ENCODE results near the gene SYT9.

Gene SYT9

GRCh38 chr11:7376386-7376785 lies 124.7 kb downstream of the SYT9 start:
- TF ChIP-seq CTCF (conservative IDR thresholded peaks at IDR 0.05; ENCODE audit: low read depth) = no peak
- DNase-seq (ENCODE audit: low spot score) = no peak
- H3K27ac ChIP-seq = no peak overlapping the region
- CTCF ChIA-PET = no interaction called here
- POLR2A ChIA-PET (ENCODE audit: low non-redundant PET) = no interaction called here

GRCh38 chr11:7381937-7382336 lies 130.2 kb downstream of the SYT9 start:
- no peak for DNase-seq (ENCODE audit: low spot score)
- POLR2A ChIA-PET (ENCODE audit: low non-redundant PET) = no interaction called here
- TF ChIP-seq CTCF (conservative IDR thresholded peaks at IDR 0.05; ENCODE audit: low read depth) = no peak
- CTCF ChIA-PET = no interaction called here
- H3K27ac ChIP-seq = no peak overlapping the region

- ChIA-PET CTCF (no interaction called here), POLR2A (ENCODE audit: low non-redundant PET) (no interaction called here)
- DNase-seq (ENCODE audit: low spot score) = no peak
- no peak overlapping the region for H3K27ac ChIP-seq
- no peak for TF ChIP-seq CTCF (conservative IDR thresholded peaks at IDR 0.05; ENCODE audit: low read depth)
Measured at GRCh38 chr11:7383406-7383805, 131.7 kb downstream of the SYT9 start.

GRCh38 chr11:7384691-7385090 lies 133.0 kb downstream of the SYT9 start:
- no peak for TF ChIP-seq CTCF (conservative IDR thresholded peaks at IDR 0.05; ENCODE audit: low read depth)
- CTCF ChIA-PET = no interaction called here
- no peak for DNase-seq (ENCODE audit: low spot score)
- POLR2A ChIA-PET (ENCODE audit: low non-redundant PET) = no interaction called here
- no peak overlapping the region for H3K27ac ChIP-seq

- H3K27ac ChIP-seq = no peak overlapping the region
- POLR2A ChIA-PET (ENCODE audit: low non-redundant PET) = no interaction called here
- CTCF ChIA-PET = no interaction called here
- DNase-seq (ENCODE audit: low spot score) = no peak
- no peak for TF ChIP-seq CTCF (conservative IDR thresholded peaks at IDR 0.05; ENCODE audit: low read depth)
Measured at GRCh38 chr11:7385532-7385931, 133.8 kb downstream of the SYT9 start.

- no peak for TF ChIP-seq CTCF (conservative IDR thresholded peaks at IDR 0.05; ENCODE audit: low read depth)
- no peak for DNase-seq (ENCODE audit: low spot score)
- no peak overlapping the region for H3K27ac ChIP-seq
- CTCF ChIA-PET = interaction anchor here (0.6 kb wide), 3 partner anchors 42 to 259 kb away, joined by 3 to 5 read pairs (median 4); no protein-coding TSS in a partner anchor
- POLR2A ChIA-PET (ENCODE audit: low non-redundant PET) = no interaction called here
Measured at GRCh38 chr11:7413961-7414915, 162.5 kb downstream of the SYT9 start.

Data from RWPE1 (cell line).